GM11168 (cell line): ENCODE results near the gene POLDIP2.
"Not testable (repeated sequence)": the region's sequence is repeated elsewhere in the genome, so short reads cannot be mapped to it uniquely, and the experiment has no call there.

Source experiments
- in situ Hi-C: fragments of 300-500 bp; cut with MboI; formaldehyde crosslinking; loops from one replicate; pipeline ENCODE4 v1.12.0; 2022; ENCODE audit warnings: low sequenced_read_pairs; ENCODE audit not compliant: unreplicated experiment

Gene POLDIP2

GRCh38 chr17:28339431-28339830 lies 17.9 kb downstream of the POLDIP2 start:
- in situ Hi-C loops, result no loop called here

- in situ Hi-C loops, result not testable (repeated sequence)
Measured at GRCh38 chr17:28338769-28339212, 18.5 kb downstream of the POLDIP2 start.

DNA sequence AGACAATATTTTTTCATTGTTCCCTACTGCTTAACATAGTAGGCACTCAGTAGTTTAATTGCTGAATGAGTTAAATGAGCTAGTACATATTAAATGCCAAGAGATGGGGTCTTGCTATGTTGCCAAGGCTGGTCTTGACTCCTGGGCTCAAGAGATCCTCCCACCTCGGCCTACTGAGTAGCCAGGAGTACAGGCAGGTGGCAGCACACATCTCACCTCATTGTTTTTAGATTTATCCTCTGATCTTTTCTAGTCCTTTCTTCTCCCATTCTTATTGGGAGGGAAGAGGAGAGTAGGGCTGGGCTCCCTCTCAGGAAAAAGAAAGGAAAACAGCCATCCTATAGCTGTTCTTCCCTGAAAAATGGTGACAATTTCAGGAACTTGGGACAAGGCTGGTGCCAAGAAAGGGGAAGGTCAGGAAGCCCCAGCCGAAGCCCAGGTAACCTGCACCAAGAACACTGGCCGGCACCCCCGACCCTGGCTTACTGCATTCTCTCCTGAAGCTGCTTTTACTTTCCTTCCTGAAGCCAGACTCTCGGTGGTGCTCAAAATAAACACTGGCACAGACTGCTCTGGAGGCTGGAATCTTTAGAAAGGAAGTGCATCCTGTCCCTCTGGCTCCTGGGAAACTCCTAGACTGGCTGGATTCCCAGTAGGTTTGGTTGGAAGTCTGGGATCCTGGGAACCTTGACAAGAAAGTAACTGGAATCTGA lies 19.1 kb downstream of the POLDIP2 start:
- in situ Hi-C loops, result no loop called here

GRCh38 chr17:28335959-28336871 lies 21.1 kb downstream of the POLDIP2 start:
- in situ Hi-C loops, result no loop called here

- in situ Hi-C loops, result no loop called here
Measured at GRCh38 chr17:28335201-28335958, 21.9 kb downstream of the POLDIP2 start, which contains the start of the genes IFT20 and TNFAIP1. IFT20 (minus strand) TSS chr17:28335472; CDS start chr17:28331985, 3,487 bp downstream. TNFAIP1 (plus strand) TSS chr17:28335761; CDS start chr17:28339522, 3,761 bp downstream.

DNA sequence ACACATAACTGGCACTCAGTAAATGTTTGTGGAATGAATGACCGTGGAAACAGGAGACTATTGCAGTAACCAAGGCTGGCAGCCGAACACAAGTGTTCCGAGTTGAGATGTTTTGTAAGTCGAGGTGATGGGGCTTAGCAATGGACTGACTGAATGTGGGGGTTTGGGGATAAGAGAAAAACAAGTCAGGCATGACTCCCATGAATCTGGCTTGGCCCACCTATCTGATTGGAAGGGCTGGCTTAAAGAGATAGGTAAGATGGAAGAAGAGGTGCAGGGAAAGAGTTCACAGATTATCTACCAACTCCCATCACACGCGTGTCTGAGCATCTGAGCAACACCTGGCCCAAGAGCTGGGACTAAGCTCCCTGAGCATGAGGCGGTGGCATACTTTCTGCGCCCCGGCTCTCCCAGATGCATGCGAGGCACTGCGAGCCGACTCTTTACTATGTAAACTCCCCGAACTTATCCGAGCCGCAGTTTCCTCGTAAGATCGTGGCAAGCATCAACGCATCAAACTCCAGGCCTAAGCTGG lies 22.6 kb downstream of the POLDIP2 start:
- in situ Hi-C loops, result no loop called here

GRCh38 chr17:28334171-28334570 lies 23.2 kb downstream of the POLDIP2 start:
- in situ Hi-C loops, result no loop called here

DNA sequence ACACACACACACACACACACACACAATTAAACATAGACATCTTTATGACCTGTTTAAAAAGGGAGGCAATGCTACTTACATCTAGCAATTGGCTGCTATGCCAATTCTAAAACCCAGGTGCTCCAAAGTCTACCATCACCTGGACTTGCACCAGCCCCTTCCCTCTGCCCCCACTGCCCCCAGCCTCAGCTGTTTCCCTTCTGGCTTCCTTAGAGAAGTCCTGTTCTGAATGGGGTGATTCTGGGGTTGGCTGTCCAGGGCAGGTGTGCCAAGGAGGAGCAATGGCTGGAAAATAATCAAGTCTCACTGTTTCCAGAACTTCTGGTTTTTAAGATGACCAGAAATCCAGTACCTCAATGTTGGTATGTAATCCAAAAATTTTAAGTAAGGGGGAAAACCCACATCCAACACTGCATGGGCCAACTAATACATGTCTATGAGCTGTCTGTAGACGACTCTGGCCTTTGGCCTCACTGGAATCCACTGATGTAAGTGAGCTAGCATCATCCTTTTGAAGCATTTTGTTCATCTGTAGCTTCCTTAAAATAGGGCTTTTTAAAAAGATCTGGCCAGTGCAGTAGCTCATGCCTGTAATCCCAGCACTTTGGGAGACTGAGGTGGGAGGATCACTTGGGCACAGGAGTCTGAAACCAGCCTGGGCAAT lies 24.1 kb downstream of the POLDIP2 start:
- in situ Hi-C loops, result no loop called here

- in situ Hi-C loops, result no loop called here
Measured at GRCh38 chr17:28331891-28332420, 25.4 kb downstream of the POLDIP2 start.

- in situ Hi-C loops, result no loop called here
Measured at GRCh38 chr17:28330671-28331070, 26.7 kb downstream of the POLDIP2 start.

GRCh38 chr17:28328325-28328724 lies 29.0 kb downstream of the POLDIP2 start:
- in situ Hi-C loops, result no loop called here

DNA sequence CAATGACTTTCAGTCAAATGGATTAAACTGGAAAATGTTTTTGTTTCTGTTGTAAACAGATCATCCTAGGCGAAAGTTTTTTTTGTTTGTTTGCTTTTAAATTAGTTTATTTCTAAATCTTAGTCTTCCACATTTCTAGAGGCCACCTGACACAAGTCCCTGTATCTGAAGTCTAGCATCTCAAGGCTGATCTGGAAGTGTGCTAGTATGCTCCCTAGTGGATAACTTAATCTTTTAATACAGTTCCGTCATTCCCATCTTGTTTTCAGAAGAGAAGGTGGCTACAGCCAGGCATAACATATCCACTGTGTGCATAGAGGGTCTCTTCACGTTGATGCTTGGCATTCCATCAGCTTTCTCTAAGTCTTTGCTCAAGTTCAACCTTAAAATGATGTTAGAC lies 29.6 kb downstream of the POLDIP2 start:
- in situ Hi-C loops, result no loop called here

- in situ Hi-C loops, result no loop called here
Measured at GRCh38 chr17:28327031-28327607, 30.2 kb downstream of the POLDIP2 start.

DNA sequence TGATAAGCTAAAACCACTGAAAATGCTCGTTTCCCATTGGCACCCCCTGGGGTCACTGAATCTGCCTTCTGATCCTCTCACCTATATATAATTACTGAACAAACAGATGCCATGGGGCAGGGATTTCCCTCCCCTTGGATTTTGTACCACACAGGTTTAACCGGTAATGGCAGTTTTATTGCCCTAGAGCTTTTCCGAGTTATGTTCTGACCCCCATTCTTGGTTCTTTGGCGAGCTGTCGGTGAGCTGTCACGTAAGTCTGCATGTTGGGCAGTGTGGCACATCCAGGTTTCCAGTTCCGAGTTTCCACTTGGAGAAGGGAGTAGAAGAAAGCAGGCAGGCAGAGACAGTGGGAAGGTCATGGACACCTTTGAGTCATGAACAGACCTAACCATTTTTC lies 31.2 kb downstream of the POLDIP2 start:
- in situ Hi-C loops, result no loop called here

DNA sequence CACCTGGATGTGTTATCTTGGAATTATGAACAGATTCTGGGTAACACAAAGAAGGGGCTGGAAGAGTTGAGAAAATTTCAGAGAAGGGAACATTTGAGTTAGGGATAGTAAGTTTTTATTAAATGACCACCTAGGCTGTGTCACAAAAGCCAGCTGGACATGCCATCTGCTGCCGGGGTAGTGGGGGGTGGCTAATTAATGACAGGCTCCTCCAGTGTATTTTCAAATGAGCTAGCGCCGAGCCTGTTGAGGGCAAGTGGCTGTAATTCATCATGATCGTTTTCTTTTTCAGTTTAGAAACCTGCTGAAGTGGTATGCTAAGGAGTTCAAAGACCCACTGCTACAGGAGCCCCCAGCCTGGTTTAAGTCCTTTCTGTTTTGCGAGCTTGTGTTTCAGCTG lies 32.1 kb downstream of the POLDIP2 start:
- in situ Hi-C loops, result no loop called here

DNA sequence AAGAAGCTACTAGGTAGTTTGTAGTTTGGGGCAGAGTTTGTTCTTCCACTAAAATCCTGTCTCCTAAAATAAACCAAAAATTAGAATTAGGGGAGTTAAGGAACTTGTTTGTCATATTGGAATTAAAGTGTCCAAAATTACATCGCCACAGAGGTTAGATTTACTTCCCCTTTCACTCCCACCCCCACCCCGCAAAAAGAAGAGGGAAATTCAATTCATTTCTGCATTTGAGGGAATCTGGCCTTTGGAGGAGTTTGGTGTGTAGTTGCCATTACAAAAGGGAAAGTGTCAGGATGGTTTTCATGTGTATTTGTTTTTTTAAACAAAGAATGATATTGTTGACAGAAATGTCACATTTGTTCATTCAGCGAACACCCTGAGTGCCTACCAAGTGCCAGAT lies 32.5 kb downstream of the POLDIP2 start:
- in situ Hi-C loops, result no loop called here

DNA sequence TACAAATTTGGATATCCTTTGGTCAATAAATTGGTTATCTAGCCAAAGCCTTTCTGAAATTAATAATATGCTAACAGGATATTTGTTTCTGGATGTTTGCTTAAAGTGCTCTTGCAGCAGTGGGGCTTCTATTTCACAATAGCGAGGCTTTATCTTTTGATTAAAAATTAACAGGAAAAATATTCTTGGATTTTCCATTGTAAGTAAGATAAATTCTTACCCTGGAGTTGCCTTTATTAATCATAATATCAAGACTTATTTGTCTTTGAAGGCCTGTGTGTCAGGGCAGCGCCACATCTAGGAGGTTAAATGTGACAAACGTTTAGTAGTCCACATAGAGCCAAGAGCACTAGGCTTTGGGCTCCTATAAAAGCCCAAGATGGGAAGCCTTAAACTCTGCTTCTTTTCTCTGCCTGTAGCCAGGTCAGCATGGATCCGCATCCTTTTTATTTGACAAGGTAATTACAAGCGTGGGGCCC lies 33.0 kb downstream of the POLDIP2 start:
- in situ Hi-C loops, result no loop called here

DNA sequence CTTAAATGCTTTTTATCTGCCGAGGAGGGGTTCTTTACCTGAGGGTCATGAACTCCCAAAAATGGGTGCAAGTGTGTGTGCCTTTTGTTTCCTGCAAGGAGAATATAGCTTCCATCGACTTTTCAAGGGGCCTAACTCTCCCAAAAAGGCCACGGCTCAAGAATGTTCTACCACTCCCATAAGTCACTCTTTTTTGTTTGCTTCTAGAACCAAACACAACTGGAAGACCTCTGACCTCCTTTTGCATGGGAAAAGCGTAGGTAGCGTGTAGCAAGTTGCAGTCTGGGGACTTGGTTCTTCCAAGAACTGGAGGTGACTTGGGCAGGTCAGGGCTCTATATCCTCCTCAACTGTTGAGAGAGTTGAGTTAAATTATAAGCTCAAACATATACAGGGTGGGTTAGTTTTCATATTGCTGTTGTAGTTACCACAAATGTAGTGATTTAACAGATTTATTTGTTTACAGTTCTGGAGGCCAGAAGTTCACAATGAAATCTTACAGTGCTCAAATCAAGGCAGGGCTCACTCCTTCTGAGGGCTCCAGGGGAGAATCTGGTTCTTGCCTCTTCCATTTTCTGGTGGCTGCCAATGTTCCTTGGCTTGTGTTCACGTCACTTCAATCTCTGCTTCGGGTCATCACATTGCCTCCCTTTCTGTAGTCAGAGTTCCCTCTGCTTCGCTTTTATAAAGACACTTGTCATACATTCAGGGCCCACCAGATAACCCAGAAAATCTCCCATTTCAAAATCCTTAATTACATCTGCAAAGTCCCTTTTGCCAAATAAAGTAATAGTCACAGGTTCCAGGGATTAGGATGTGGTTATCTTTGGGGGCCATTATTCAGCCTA lies 36.9 kb downstream of the POLDIP2 start:
- in situ Hi-C loops, result no loop called here
